HG02981 (cell line): ENCODE results near the gene ENAH.
"Not testable (repeated sequence)": the region's sequence is repeated elsewhere in the genome, so short reads cannot be mapped to it uniquely, and the experiment has no call there.

Source experiments
- ATAC-seq: cut with Tn5 transposase; IDR thresholded peaks from one replicate; pipeline ENCODE4 v1.9.1; 2021; ENCODE audit warnings: mild to moderate bottlenecking, moderate library complexity; ENCODE audit not compliant: unreplicated experiment

Gene ENAH

GRCh38 chr1:225651376-225651871, 1.5 kb downstream of the ENAH start:
- no peak for ATAC-seq

GRCh38 chr1:225650179-225650578, 2.7 kb downstream of the ENAH start:
- ATAC-seq = no peak

DNA sequence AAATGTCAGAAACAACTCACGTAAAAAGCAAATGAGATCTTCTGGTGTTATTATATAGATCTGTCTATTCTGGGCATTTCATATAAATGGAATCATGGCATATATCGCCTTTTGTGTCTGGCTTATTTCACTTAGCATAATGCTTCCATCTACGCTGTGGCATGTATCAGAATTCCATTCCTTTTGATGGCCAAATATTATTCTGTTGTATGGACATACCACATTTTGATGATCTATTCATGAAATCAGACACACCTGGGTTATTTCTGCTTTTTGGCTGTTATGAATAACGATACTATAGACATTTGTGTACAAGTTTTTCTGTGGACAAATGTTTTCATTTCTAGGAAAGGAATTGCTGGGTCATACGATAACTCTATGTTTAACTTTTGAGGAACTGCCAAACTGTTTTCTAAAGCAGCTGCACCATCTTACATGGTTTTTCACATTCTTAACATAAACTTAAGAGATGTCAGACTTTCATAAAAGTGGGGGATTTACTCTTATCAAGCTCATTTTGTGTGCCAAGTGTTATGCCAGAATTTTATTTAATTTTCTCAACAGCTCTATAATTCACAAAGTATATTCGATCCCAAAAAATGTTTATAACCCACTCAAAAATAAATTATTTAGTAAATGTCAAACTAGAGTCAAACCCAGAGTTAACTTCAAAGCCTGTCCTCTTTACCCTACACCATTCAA, 7.6 kb downstream of the ENAH start:
- ATAC-seq = no peak

DNA sequence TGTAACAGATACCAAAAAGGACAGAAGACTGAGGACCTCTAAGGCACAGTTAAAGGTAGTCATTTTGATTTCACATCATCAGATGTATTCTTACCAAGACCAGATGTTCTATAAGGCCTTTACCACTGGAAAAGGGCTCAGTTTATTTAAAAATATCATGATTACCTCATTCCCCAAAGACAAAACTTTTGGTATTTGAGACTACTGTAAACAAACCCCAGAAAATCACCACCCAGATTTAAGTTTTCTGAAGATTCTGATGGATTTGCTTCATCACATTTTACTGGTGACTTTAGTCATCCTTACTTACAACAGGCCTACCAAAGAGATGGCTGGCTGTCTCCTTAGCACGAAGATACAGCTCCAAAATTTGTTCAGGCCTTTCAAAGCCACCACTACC, 8.3 kb downstream of the ENAH start:
- no peak for ATAC-seq

DNA sequence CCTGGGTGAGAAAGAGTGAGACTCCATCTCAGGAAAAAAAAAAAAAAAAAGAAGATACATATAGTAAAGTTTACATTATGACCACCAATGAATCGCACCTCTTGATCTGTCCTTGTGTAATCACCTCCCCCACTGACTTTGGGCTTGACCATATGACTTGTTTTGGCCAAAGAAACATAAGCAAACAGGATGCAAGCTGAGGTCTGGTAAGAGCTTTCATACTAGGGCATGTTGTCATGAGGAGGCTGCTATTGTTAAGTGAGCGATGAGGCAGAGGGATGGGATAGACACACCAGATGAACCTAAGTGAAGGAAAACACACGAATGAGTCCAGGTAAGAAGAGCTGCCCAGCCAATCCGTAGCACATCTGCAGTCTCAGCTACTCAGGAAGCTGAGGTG, 10.7 kb downstream of the ENAH start:
- no peak for ATAC-seq

DNA sequence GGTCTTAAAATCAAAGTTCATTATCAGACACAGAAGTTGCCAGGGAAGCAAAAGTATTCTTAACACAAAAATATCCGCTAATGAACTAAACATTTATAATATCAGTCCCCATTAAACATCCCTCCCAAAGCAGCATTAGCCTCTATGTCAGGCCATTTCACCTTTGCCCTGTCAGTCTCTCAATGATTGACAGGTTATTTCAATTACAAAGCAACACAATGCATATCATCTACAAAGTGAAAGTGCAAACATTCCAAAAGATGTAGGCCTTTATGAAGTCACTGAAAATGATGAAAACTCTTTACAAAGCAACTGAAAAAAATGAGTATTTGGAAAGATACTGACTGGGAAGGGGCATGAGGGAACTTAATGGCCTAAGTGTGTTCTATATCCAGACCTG, 14.1 kb downstream of the ENAH start:
- ATAC-seq = no peak

DNA sequence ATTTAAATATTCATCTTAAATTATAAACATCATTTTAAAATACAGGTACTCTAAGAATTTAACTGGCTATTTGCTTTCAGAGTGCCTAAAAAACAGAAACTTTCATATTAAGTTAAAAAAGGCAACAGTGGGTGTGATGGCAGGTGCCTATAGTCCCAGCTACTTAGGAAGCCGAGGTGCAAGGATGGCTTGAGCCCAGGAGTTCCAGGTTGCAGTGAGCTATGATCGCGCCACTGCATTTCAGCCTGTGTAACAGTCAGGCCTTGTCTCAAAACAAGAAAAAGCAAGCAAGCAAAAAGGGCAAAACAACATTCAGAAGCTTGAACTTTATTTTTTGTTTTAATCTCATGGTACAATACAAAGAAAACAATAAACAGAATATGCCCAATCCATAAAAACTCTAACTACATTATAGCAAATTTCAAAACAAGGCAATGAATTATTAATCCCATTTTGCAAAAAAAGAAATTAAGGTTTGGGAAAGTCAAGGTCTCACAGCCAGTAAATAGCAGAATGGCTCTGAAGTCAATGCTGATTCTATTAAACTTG, 15.2 kb downstream of the ENAH start:
- ATAC-seq = no peak

DNA sequence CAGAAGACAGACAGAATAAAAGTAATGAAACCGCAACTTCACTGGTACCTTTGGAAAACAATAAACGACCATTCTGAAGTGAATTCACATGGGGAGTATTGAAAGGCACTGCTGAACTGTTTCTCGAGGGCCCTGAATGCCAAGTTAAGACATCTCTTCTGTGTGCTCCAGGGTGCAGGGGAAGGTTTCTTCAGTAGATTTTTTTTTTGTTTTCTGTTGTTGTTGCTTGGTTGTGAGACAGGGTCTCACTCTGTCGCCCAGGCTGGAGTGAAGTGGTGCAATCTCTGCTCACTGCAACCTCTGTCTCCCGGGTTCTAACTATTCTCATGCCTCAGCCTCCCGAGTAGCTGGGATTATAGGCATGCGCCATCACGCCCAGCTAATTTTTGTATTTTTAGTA, 15.9 kb downstream of the ENAH start:
- not testable (repeated sequence) for ATAC-seq

- ATAC-seq = no peak
Measured at GRCh38 chr1:225635649-225636048, 17.3 kb downstream of the ENAH start.

GRCh38 chr1:225632836-225633235, 20.1 kb downstream of the ENAH start:
- ATAC-seq = not testable (repeated sequence)

GRCh38 chr1:225631021-225631663, 21.8 kb downstream of the ENAH start:
- ATAC-seq = no peak

DNA sequence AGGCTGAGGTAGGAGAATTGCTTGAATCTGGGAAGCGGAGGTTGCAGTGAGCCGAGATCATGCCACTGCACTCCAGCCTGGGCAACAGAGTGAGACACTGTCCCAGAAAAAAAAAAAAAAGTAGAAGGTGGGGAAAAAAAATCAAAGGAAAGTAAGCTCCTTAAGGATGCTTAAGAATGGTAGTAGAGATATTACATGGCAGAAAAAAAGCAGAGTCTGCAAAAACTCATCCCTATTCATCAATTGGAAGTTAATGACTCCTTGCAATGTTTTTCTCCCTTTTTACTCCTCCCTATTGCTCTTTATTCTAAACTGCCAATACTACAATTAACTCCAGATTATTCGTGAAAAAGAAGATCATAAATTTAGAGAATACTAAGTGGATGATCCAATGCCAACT, 23.4 kb downstream of the ENAH start:
- ATAC-seq = no peak

- not testable (repeated sequence) for ATAC-seq
Measured at GRCh38 chr1:225628794-225629193, 24.1 kb downstream of the ENAH start.

- ATAC-seq = no peak
Measured at GRCh38 chr1:225627304-225627947, 25.5 kb downstream of the ENAH start.

- ATAC-seq = no peak
Measured at GRCh38 chr1:225626698-225627097, 26.2 kb downstream of the ENAH start.

GRCh38 chr1:225617956-225618355, 35.0 kb downstream of the ENAH start:
- ATAC-seq = no peak

- no peak for ATAC-seq
Measured at GRCh38 chr1:225617479-225617878, 35.4 kb downstream of the ENAH start.

GRCh38 chr1:225615403-225615790, 37.5 kb downstream of the ENAH start:
- ATAC-seq = not testable (repeated sequence)

GRCh38 chr1:225613006-225613405, 39.9 kb downstream of the ENAH start:
- ATAC-seq = no peak

GRCh38 chr1:225612287-225612686, 40.6 kb downstream of the ENAH start:
- ATAC-seq = no peak

DNA sequence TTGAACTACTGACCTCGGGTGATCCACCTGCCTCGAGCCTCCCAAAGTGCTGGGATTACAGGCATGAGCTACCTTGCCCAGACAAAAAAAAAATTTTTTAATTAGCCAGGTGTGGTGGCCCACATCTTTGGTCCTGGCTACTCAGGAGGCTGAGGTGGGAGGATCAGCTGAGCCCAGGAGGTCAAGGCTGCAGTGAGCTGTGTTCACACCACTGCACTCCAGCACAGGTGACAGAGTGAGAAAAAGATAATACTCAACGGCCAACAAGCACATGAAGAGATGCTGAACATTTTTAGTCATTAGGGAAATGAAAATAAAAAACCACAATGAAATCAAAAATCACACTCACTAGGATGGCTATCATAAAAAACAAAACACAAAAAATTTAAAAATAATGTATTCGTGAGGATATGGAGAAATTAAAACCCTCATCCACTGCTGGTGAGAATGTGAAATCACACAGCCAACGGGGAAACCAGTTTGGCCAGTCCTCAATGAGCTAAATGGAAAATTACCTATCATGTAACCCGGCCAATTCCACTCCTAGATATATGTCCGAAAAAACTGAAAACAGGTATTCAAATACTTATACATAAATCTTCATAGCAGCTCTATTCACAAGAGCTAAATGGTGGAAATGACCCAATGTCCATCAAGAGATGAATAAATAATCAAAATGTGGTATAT, 41.2 kb downstream of the ENAH start:
- ATAC-seq = no peak
